A549 (cell line): ENCODE results near the gene FAM83G. TPM values are rescaled to one million over a fixed set of nuclear protein-coding genes. Genes with fewer than 3 reads are reported as not detected.

Experiments used
- ATAC-seq, 2 experiments: fragments of 200-7000 bp in 1 of 2; fragments of >200 bp in 1 of 2; cut with Nextera tagmentation in 1 of 2; cut with Tn5 transposase in 1 of 2; 3 replicates each; pipeline versions ENCODE4 v1.8.0 to v1.9.1; 2018 to 2020; ENCODE audit warnings: mild to moderate bottlenecking in 1 of 2, moderate library complexity in 1 of 2
- CTCF ChIA-PET: fragments of 300-600 bp; sonication (Branson Sonifier 250); formaldehyde crosslinking; extraction: SDS; loops from one replicate; lab custom pipeline; 2021; ENCODE audit warnings: antibody characterized with exemption, inconsistent platforms; lab: Yijun Ruan, JAX
- POLR2A ChIA-PET: fragments of 350-600 bp; formaldehyde crosslinking; extraction: SDS; loops from one replicate; lab custom pipeline; 2021; ENCODE audit warnings: antibody characterized with exemption, inconsistent platforms; lab: Yijun Ruan, JAX
- DNase-seq, 2 experiments: peaks; one replicate each; pipeline versions ENCODE4 v3.0.0 to v3.0.0-alpha.2; 2011 to 2016; ENCODE audit warnings: low read depth in 1 of 2, low spot score in 1 of 2
- FAIRE-seq: peaks from 2 replicates; lab custom pipeline; 2011; peaks lifted over from hg19 to GRCh38; lab: Jason Lieb, UNC
- H3K27ac ChIP-seq, 2 experiments: fragments of >200 bp; sonication (Bioruptor Twin); formaldehyde crosslinking; 3 replicates each; pipeline ENCODE4 v1.5.1; 2016 to 2017
- H3K4me1 ChIP-seq: fragments of >200 bp; sonication (Bioruptor Twin); formaldehyde crosslinking; 3 replicates; pipeline ENCODE4 v1.6.1; 2016
- H3K4me2 ChIP-seq: fragments of >200 bp; sonication (Bioruptor Twin); formaldehyde crosslinking; 3 replicates; pipeline ENCODE4 v1.6.1; 2016
- H3K4me3 ChIP-seq: fragments of >200 bp; sonication (Bioruptor Twin); formaldehyde crosslinking; 3 replicates; pipeline ENCODE4 v1.5.1; 2016
- H3K9me3 ChIP-seq: fragments of >200 bp; sonication (Bioruptor Twin); formaldehyde crosslinking; 3 replicates; pipeline ENCODE4 v1.6.1; 2016
- ATOH8 ChIP-seq: fragments of 250-450 bp; sonication (Bioruptor Pico); IDR thresholded peaks from 2 replicates; pipeline ENCODE4 v1.5.0; 2020; ENCODE audit warnings: low read depth, mild to moderate bottlenecking, moderate library complexity
- CBX2 ChIP-seq: fragments of 200-600 bp; sonication (generic); IDR thresholded peaks from 2 replicates; pipeline ENCODE4 v1.6.1; 2016; ENCODE audit warnings: low read depth, mild to moderate bottlenecking, borderline replicate concordance
- CEBPB ChIP-seq, 2 experiments: fragments of >200 bp in 1 of 2; sonication (Bioruptor Twin) in 1 of 2; formaldehyde crosslinking in 1 of 2; IDR thresholded peaks; 2 replicates each; pipeline ENCODE4 v1.6.1; 2012 to 2016
- CHD2 ChIP-seq: fragments of 150-350 bp; IDR thresholded peaks from 2 replicates; pipeline ENCODE4 v1.6.1; 2014; ENCODE audit warnings: low read length; ENCODE audit not compliant: partially characterized antibody
- CHD4 ChIP-seq: fragments of 200-600 bp; sonication (generic); IDR thresholded peaks from 2 replicates; pipeline ENCODE4 v1.6.1; 2016; ENCODE audit warnings: antibody characterized with exemption, mild to moderate bottlenecking, borderline replicate concordance
- FOSB ChIP-seq: fragments of 250-450 bp; sonication (Bioruptor Pico); IDR thresholded peaks from 2 replicates; pipeline ENCODE4 v1.5.0; 2020; ENCODE audit warnings: mild to moderate bottlenecking, moderate library complexity
- FOXS1 ChIP-seq: fragments of 250-450 bp; sonication (Bioruptor Pico); IDR thresholded peaks from 2 replicates; pipeline ENCODE4 v1.5.0; 2020; ENCODE audit warnings: mild to moderate bottlenecking, moderate library complexity
- HDAC2 ChIP-seq: fragments of 200-600 bp; sonication (generic); IDR thresholded peaks from 2 replicates; pipeline ENCODE4 v1.6.1; 2016
- HOXA7 ChIP-seq: fragments of 250-450 bp; sonication (Bioruptor Pico); IDR thresholded peaks from 2 replicates; pipeline ENCODE4 v1.5.0; 2020; ENCODE audit warnings: mild to moderate bottlenecking, moderate library complexity
- HOXB13 ChIP-seq: fragments of 250-450 bp; sonication (Bioruptor Pico); IDR thresholded peaks from 2 replicates; pipeline ENCODE4 v1.5.0; 2020; ENCODE audit warnings: low read depth, mild to moderate bottlenecking, moderate library complexity
- JUNB ChIP-seq: fragments of >200 bp; sonication (Bioruptor Twin); formaldehyde crosslinking; IDR thresholded peaks from 2 replicates; pipeline ENCODE4 v1.6.1; 2016
- KDM5A ChIP-seq: fragments of 200-600 bp; sonication (generic); IDR thresholded peaks from 2 replicates; pipeline ENCODE4 v1.6.1; 2016; ENCODE audit warnings: antibody characterized with exemption, mild to moderate bottlenecking
- MAFK ChIP-seq: fragments of 450-650 bp; IDR thresholded peaks from 2 replicates; pipeline ENCODE4 v1.6.1; 2014; ENCODE audit not compliant: partially characterized antibody
- MAZ ChIP-seq: fragments of 150-350 bp; IDR thresholded peaks from 2 replicates; pipeline ENCODE4 v1.6.1; 2014; ENCODE audit warnings: antibody characterized with exemption, low read depth, low read length, borderline replicate concordance
- NFE2L2 ChIP-seq: fragments of 150-350 bp; conservative IDR thresholded peaks from 2 replicates; pipeline ENCODE4 v1.6.1; 2014; ENCODE audit warnings: low read length
- NPAS2 ChIP-seq: fragments of 250-450 bp; sonication (Bioruptor Pico); IDR thresholded peaks from 2 replicates; pipeline ENCODE4 v1.8.0; 2022; ENCODE audit warnings: mild to moderate bottlenecking, moderate library complexity, borderline replicate concordance
- PHF8 ChIP-seq: fragments of 200-600 bp; sonication (generic); IDR thresholded peaks from 2 replicates; pipeline ENCODE4 v1.6.1; 2016; ENCODE audit warnings: low read depth, mild to moderate bottlenecking, antibody characterized with exemption, moderate library complexity, borderline replicate concordance
- POLR2A ChIP-seq: IDR thresholded peaks from 2 replicates; pipeline ENCODE4 v1.6.1; 2012; ENCODE audit warnings: mild to moderate bottlenecking, low read length
- POLR2AphosphoS2 ChIP-seq: conservative IDR thresholded peaks from 2 replicates; pipeline ENCODE4 v1.6.1; 2012; ENCODE audit warnings: low read length, improper control_type of control experiment, inconsistent platforms
- RARB ChIP-seq: fragments of 250-450 bp; sonication (Bioruptor Pico); IDR thresholded peaks from 2 replicates; pipeline ENCODE4 v1.8.0; 2021; ENCODE audit warnings: mild to moderate bottlenecking, moderate library complexity
- RCOR1 ChIP-seq: fragments of 150-350 bp; IDR thresholded peaks from 2 replicates; pipeline ENCODE4 v1.6.1; 2014; ENCODE audit warnings: antibody characterized with exemption, low read length, low read depth
- RFX5 ChIP-seq: fragments of 450-650 bp; IDR thresholded peaks from 2 replicates; pipeline ENCODE4 v1.7.1; 2014; ENCODE audit warnings: antibody characterized with exemption, mild to moderate bottlenecking, moderate library complexity
- SMC3 ChIP-seq: fragments of >200 bp; sonication (Bioruptor Twin); formaldehyde crosslinking; IDR thresholded peaks from 3 replicates; pipeline ENCODE4 v1.6.1; 2018; ENCODE audit warnings: inconsistent platforms
- SREBF2 ChIP-seq: fragments of 450-650 bp; IDR thresholded peaks from 2 replicates; pipeline ENCODE4 v1.6.1; 2014; ENCODE audit warnings: mild to moderate bottlenecking, moderate library complexity
- TP53 ChIP-seq: fragments of 250-450 bp; sonication (Bioruptor Pico); IDR thresholded peaks from 2 replicates; pipeline ENCODE4 v1.5.0; 2021; ENCODE audit warnings: mild to moderate bottlenecking, moderate library complexity
- ZC3H11A ChIP-seq: fragments of 450-650 bp; IDR thresholded peaks from 2 replicates; pipeline ENCODE4 v1.6.1; 2014; ENCODE audit warnings: antibody characterized with exemption, mild to moderate bottlenecking
- ZSCAN20 ChIP-seq: fragments of 250-450 bp; sonication (Bioruptor Pico); IDR thresholded peaks from 2 replicates; pipeline ENCODE4 v1.8.0; 2022; ENCODE audit warnings: mild to moderate bottlenecking, moderate library complexity
- WGBS: methylation state at CpG from one replicate; pipeline ENCODE4 v1.1.6; 2017; ENCODE audit errors: missing lambda C conversion rate; 5-methylcytosine and 5-hydroxymethylcytosine counted together
- polyA plus RNA-seq, 4 experiments: library from polyadenylated mRNA; depleted of rRNA in 3 of 4; stranded (reverse); fragments of >200 nt; fragmentation: RNase III in 1 of 4; extraction: RNeasy Plus Mini Kit Qiagen cat#74134 plus additional on column Dnase treatment in 1 of 4; gene quantifications; 2 replicates in 3 of 4; 3 replicates in 1 of 4; pipeline ENCODE4 v1.2.3, GENCODE V29; 2011 to 2017
- TF ChIP-seq, protein P1 (sequence below): IDR thresholded peaks from 2 replicates; pipeline ENCODE4 v1.6.1; 2012; ENCODE audit warnings: low read depth, borderline replicate concordance
- TF ChIP-seq, protein P2 (sequence below): IDR thresholded peaks from 2 replicates; pipeline ENCODE4 v1.6.1; 2012
- TF ChIP-seq, protein P3 (sequence below): fragments of >200 bp; sonication (Bioruptor Twin); formaldehyde crosslinking; IDR thresholded peaks from 3 replicates; pipeline ENCODE4 v1.5.1; 2016

The FAM83G gene
- polyA plus RNA-seq, 2 of the 4 experiments (the other 2 are of a cell fraction): 11.0 to 22.0 TPM

- no peak for FAIRE-seq
- H3K9me3 ChIP-seq: no peaks in the 10 kb centered on the region
- WGBS: 82% methylated on average over 10 of the region's 15 CpGs
- H3K4me3 ChIP-seq: no peak overlapping the region
- DNase-seq: no peak
- CTCF ChIA-PET: interaction anchor here (1.0 to 8.8 kb wide), 33 partner anchors 8 to 334 kb away, joined by 3 to 215 read pairs (median 12); partner anchors contain the start of genes FAM83G and SLC5A10
- H3K27ac ChIP-seq: peak overlapping the region; percentile 21 to 86; a peak in 5 of 6 replicates
- TF ChIP-seq MAFK: no peak
- TF ChIP-seq HOXB13 (CRISPR knock-in tag): no peak
- TF ChIP-seq, all 56 proteins: peak for 0
- POLR2A ChIA-PET: no interaction called here
- no peak for ATAC-seq
- peaks cover 27% of the 10 kb centered on the region for H3K4me1 ChIP-seq
- no peak overlapping the region; the same call in 2 of the 3 replicates for H3K4me2 ChIP-seq
These were observed 44.3 kb downstream of the FAM83G start for GRCh38 chr17:18960241-18960665.

- ChIA-PET POLR2A (no interaction called here), CTCF (interaction anchor here (1.0 to 8.8 kb wide), 24 partner anchors 7 to 334 kb away, joined by 3 to 215 read pairs (median 16); partner anchors contain the start of genes FAM83G and SLC5A10)
- DNase-seq (no peak), ATAC-seq (no peak), FAIRE-seq (no peak)
- peaks cover 25% of the 10 kb centered on the region for H3K4me1 ChIP-seq
- no peak overlapping the region for H3K4me2 ChIP-seq
- 87% methylated on average over 5 of the region's 5 CpGs for WGBS
- H3K9me3 ChIP-seq: no peaks in the 10 kb centered on the region
- 0 out of 6 replicates have a peak overlapping the region, but pooled peaks of 1 of the 2 experiments have one; percentile 86 for H3K27ac ChIP-seq
- no peak overlapping the region for H3K4me3 ChIP-seq
- TF ChIP-seq HOXA7: no peak
- TF ChIP-seq SMC3: no peak
- TF ChIP-seq, protein P1, sequence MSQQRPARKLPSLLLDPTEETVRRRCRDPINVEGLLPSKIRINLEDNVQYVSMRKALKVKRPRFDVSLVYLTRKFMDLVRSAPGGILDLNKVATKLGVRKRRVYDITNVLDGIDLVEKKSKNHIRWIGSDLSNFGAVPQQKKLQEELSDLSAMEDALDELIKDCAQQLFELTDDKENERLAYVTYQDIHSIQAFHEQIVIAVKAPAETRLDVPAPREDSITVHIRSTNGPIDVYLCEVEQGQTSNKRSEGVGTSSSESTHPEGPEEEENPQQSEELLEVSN: no peak
- TF ChIP-seq, protein P2, sequence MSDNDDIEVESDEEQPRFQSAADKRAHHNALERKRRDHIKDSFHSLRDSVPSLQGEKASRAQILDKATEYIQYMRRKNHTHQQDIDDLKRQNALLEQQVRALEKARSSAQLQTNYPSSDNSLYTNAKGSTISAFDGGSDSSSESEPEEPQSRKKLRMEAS: no peak
- no peak for TF ChIP-seq POLR2AphosphoS2
- TF ChIP-seq NFE2L2: no peak
- no peak for TF ChIP-seq ZC3H11A
- no peak for TF ChIP-seq CHD4
- no peak for TF ChIP-seq FOSB
- no peak for TF ChIP-seq HDAC2
- no peak for TF ChIP-seq CEBPB (IDR thresholded peaks at IDR 0.05)
- no peak for TF ChIP-seq RFX5
- TF ChIP-seq CHD2: no peak
- TF ChIP-seq RCOR1: no peak
- TF ChIP-seq CBX2: no peak
- no peak for TF ChIP-seq TP53 (CRISPR knock-in tag)
- no peak for TF ChIP-seq SREBF2
- TF ChIP-seq NPAS2 (CRISPR knock-in tag): no peak
- no peak for TF ChIP-seq MAZ
- no peak for TF ChIP-seq KDM5A
- TF ChIP-seq, all 56 proteins: peak for 0
These were observed 44.7 kb downstream of the FAM83G start for GRCh38 chr17:18959845-18960240.

DNA sequence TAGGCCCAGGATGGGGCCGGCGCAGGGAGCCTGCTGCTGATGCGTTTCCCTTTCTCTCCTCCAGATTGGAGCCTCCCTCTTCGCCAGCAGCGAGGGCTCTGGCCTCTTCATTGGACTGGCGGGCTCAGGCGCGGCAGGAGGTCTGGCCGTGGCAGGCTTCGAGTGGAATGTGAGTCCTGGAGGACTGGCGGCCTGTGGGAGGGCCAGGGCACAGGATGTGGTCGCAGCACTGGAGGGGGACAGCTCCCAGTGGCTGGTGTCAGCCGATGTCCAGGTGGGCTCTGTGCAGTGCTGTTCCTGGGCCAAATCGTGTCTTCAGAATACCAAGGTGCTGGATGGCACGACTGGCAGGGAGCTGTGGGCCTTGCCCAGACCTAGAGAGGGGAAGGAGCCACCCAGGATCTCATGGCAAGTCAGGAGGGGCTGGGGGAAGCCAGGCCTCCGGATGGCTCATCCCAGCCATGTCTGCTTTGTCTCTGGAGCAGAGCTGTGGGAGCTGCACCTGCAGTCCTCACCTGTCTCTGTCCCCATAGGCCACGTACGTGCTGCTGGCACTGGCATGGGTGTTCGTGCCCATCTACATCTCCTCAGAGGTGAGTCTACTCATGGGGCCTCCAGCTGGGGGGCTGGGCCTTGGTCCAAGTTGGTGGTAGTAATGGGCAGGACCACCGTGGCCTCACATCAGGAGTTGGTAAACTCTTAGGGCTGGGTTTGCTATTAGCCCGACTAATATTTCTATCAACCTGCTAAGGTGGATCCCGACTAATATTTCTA, 45.3 kb downstream of the FAM83G start:
- CTCF ChIA-PET: interaction anchor here (0.7 to 8.8 kb wide), 18 partner anchors 10 to 333 kb away, joined by 3 to 215 read pairs (median 14); no protein-coding TSS in a partner anchor
- Histone ChIP-seq H3K9me3 (no peaks in the 10 kb centered on the region), H3K4me3 (no peak overlapping the region), H3K4me2 (no peak overlapping the region), H3K27ac (peak overlapping the region in 1 of 2 experiments; percentile 6; a peak in 1 of 6 replicates), H3K4me1 (peaks cover 25% of the 10 kb centered on the region)
- POLR2A ChIA-PET: no interaction called here
- DNase-seq: no peak
- TF ChIP-seq NFE2L2 (no peak), ATOH8 (CRISPR knock-in tag) (no peak), ZSCAN20 (CRISPR knock-in tag) (no peak), NPAS2 (CRISPR knock-in tag) (no peak), RCOR1 (no peak), FOXS1 (CRISPR knock-in tag) (no peak), POLR2A (no peak), RARB (CRISPR knock-in tag) (no peak), PHF8 (no peak), JUNB (no peak)
- TF ChIP-seq, protein P1: no peak
- TF ChIP-seq, protein P3, sequence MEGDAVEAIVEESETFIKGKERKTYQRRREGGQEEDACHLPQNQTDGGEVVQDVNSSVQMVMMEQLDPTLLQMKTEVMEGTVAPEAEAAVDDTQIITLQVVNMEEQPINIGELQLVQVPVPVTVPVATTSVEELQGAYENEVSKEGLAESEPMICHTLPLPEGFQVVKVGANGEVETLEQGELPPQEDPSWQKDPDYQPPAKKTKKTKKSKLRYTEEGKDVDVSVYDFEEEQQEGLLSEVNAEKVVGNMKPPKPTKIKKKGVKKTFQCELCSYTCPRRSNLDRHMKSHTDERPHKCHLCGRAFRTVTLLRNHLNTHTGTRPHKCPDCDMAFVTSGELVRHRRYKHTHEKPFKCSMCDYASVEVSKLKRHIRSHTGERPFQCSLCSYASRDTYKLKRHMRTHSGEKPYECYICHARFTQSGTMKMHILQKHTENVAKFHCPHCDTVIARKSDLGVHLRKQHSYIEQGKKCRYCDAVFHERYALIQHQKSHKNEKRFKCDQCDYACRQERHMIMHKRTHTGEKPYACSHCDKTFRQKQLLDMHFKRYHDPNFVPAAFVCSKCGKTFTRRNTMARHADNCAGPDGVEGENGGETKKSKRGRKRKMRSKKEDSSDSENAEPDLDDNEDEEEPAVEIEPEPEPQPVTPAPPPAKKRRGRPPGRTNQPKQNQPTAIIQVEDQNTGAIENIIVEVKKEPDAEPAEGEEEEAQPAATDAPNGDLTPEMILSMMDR: no peak
- ATAC-seq: no peak
- no peak for FAIRE-seq
- WGBS: 80% methylated on average over 21 of the region's 22 CpGs
